Dedifferentiated amniotic fluid mesenchymal stem cell (primary cell): Measurements from ENCODE around the gene SH2D3A.

Source experiments
- DNase-seq: peaks from one replicate; pipeline ENCODE4 v3.0.0-alpha.2; 2016; ENCODE audit errors: extremely low spot score

Gene SH2D3A

GRCh38 chr19:6737873-6738786 is 29.1 kb downstream of the SH2D3A start:
- peak; percentile 68 for DNase-seq

DNA sequence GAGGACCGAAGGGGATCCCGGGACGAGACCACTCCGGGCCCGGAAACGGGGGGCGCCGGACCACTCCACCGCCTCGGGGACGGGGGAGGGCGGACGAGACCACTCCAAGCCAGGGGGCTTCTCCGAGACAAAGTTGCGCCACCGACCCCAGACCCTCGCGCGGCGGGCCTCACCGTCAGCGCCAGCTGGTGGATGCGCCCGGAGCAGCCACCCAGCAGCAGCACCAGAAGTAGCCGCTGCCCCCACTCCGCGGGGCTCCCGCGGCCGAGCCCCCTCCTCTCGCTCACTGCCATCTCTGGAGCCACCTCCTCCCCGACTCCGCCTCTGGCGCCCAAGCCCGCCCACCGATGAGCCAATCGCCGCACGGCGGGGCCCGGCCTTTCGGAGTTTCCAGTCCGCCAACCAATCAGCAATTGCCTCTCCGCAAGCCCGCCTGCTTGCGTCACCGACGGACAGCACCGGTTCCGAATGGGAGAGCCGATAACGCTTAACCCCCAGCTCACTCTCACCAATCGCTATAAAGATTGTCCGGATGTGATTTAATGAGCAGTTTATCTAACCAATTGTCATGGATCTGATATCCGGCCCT is 29.9 kb downstream of the SH2D3A start, which contains the start of gene GPR108:
TSS of gene GPR108 (minus strand) at position 297 of the 589 bp plus-strand sequence. CDS start at position 293, 4 bp downstream.
- peak; percentile 100 for DNase-seq

- no peak for DNase-seq
These were observed 30.3 kb downstream of the SH2D3A start for GRCh38 chr19:6736917-6737283.

DNA sequence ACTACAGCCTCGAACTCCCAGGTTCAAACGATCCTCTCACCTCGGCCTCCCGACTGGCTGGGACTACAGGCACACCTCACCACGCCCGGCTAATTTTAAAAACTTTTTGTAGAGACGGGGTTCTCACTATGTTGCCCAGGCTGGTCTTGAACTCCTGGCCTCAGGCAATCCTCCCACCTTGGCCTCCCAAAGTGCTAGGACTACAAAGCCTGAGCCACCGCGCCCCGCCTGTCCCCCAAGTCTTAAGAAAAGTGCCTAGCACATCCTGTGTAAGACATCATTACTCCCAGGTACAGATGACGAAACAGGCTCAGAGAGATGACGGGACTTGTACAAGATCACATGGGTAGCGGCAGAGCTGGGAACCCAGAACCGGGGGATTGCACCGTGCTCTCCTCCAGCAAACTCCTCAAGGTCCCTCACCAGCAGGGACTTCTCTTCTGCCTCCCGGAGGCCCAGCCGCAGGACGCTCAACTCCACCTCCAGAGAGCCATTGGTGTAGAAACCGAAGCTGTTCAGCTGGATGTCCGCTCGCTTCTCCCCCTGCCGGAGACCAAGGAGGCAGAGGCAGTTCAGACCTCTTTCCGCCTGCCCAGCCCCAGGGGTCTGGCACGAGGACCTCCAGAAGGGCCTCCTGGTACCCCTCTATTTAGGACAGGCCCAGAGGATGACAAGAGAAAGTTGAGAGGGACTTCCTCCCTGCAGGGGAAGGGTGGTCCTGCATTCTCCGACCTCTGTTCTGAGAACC is 30.9 kb downstream of the SH2D3A start:
- peak; percentile 87 for DNase-seq

GRCh38 chr19:6735181-6735911 is 31.9 kb downstream of the SH2D3A start:
- DNase-seq: no peak

DNA sequence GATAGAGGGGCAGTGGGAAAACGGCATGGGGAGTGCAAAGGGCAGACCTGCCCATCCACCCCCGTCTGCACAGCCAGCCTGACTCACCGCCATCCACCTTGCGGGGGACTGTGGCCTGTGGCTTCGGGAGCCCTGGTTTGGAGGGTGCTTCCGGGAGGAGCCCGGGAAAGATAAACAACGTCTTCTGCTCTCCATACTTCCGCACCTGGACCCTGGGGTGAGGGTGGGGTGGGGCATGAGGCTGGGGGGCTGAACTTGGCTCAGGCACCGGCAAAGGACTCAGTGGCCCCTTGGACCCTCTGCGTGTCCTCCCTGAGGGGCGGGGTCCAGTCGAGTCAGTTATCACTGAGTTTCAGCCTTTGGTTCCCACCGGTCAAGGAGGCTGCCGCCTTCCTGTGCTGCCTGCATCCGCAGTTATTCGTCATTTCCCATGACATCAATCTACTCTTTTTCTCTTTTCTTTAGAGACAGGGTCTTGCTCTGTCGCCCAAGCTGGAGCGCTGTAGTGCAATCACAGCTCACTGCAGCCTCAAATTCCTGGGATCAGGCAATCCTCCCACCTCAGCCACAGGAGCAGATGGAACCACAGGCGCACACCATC is 33.0 kb downstream of the SH2D3A start:
- DNase-seq: no peak

DNA sequence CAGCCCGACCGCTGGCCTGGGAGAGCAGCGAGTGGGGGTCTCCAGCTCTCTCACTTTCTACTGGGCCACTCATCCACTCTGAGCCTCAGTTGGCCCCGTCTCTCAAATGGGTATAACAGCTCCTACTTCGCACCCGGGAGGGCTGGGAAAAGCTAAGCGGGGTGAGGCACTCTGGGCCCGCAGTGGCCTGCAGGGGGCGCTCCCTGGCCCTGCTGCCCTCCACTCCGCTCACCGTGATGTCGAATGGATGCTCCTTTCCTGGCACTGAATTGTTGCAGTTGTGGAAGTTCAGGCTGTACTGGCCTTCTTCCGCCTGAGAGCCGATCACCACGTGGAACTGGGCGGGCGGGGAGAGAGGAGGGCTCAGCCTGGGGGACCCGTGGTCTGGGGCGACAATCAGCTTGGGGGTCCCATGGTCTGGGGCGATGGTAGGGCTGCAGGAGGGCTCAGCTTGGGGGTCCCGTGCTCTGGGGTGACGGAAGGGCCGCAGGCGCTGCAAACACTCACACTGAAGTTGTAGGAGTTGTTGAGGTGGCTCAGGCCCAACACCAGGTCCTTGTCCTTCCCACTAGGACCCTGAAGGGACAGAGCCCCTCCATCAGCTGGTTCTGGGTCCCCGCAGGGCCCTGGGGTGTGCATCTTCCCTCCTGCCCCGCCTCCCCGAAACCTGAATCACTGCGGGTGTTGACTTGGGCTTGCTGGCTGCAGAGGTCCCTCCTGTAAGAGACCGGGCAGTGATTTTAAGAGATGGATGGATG is 33.7 kb downstream of the SH2D3A start:
- no peak for DNase-seq

GRCh38 chr19:6732803-6733337 is 34.4 kb downstream of the SH2D3A start:
- DNase-seq: no peak

DNA sequence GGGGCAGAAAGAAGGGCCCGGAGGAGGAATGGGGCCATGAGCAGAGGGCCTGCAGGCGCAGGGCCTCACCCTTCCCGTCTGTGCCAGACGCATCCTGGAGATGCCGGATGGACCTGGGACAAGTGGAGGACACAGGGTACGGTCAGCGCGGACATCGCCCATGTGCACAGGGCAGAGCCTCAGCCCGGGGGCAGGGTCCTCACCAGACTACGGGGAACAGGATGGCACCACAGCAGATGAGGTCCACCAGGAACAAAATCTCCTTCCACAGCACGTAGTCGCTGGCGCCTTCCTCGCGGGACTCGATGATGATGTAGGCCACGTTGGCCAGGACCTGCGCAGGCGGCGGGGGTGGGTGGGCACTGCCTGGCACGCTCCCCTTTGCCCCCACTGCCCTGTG is 35.4 kb downstream of the SH2D3A start:
- DNase-seq: no peak

DNA sequence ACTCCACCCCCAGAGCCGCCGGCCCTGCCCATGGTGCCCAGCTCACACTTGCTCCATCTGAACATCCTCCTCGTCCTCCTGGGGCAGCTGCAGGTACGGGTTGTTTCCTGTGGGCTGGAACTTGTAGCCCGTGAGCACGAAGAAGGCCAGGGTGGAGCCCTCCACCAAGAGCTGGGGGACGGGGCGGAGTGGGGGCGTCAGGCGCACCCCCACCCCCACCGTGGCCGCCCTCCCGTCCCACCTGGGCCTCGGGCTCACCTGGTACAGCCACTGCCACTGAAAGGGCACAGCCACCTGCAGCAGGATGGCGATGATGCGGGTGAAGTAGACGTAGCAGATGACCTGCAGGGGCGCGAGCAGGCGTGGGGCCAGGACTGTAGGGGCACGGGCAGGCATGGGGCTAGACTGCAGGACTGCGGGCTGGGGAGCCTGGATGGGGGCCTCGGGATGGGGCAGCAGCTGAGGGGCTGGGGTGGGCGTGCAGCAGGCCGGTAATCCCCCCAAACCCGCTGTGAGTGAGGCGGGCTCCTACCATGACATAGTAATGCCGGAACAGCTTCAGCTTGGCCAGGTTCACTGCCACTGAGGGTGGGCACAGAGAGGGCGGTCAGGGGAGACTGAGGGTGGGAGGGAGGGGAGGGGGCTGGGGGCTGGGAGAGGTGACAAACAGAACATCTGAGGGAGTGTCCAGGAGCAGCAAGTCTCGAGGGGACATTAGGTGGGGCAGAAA is 36.1 kb downstream of the SH2D3A start:
- no peak for DNase-seq

- no peak for DNase-seq
These were observed 37.0 kb downstream of the SH2D3A start for GRCh38 chr19:6730153-6730804.

GRCh38 chr19:6729573-6730152 is 37.6 kb downstream of the SH2D3A start:
- DNase-seq: no peak

- DNase-seq: no peak
These were observed 38.9 kb downstream of the SH2D3A start for GRCh38 chr19:6728346-6728745.

GRCh38 chr19:6725513-6726231 is 41.6 kb downstream of the SH2D3A start:
- DNase-seq: no peak

DNA sequence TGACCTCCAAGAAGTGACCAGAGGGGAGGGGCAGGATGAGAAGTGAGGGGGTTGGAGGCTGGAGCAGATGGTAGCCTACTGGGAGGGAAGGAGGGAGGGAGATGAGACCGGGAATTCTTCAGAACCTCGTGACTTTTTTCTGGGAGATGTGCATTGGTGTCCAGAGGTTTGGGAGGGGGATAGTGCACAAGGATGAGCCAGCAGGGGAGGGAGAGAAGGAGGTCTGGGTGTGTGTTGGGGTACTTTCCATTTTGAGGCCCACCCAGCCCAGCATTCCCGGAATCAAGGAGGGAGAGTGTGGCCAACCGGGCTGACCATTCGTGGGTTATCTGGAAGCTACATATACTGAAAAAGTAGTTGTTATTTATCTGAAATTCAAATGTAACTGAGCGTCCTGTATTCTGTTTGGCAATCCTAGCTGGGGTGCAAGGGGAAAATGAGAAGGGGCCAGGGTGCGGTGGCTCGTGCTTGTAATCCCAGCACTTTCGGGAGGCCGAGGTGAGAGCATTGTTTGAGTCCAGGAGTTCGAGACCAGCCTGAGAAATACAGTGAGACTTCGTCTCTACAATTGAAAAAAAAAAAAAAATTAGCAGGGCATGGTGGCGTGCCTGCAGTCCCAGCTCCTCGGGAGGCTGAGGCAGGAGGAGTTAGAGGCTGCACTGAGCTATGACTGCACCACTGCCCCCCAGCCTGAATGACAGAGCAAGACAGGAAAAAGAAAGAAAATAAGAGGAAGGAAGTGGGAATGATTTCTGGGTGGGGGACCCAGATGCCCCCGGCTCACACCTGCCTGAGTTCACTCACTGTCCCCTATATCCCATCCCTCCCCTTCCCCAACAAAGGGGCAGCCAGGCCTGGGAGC is 42.4 kb downstream of the SH2D3A start:
- DNase-seq: no peak

- no peak for DNase-seq
These were observed 43.5 kb downstream of the SH2D3A start for GRCh38 chr19:6723738-6724137.

DNA sequence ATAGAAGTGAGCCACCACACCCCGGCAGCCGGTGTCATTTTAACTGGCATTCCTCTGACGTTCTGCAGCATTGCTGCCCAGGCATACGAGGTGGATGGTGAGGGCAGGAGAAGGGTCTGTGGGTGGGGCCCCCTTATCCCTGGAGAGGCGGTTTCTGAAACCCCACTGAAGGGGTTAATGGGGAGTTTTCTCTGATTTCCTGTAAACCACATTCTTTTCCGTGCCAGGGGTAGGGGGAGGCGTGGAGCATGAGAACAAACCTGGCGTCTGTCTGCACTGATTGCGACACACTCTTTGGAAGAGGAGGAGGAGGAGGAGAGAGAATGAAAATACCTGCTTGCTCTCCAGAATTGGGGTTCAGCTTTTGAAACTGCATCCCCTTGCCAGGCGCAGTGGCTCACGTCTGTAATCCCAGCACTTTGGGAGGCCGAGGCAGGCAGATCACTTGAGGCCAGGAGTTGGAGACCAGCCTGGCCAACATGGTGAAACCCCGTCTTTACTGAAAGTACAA is 44.1 kb downstream of the SH2D3A start:
- DNase-seq: no peak
